ENCODE data around the gene TIPRL. TPM values are rescaled to one million over a fixed set of nuclear protein-coding genes. Genes with fewer than 3 reads are reported as not detected.

TIPRL gene
- total and polyA plus RNA-seq, 5 donors from 2014 or later: 25.0 to 61.3 (median 43.8) TPM

- H3K9me3 Mint-ChIP-seq: peaks cover 4 to 34% (median 18%) of the 10 kb centered on the region in 7 donors
Measured at GRCh38 chr1:168159979-168160378, 18.8 kb upstream of the TIPRL start.

DNA sequence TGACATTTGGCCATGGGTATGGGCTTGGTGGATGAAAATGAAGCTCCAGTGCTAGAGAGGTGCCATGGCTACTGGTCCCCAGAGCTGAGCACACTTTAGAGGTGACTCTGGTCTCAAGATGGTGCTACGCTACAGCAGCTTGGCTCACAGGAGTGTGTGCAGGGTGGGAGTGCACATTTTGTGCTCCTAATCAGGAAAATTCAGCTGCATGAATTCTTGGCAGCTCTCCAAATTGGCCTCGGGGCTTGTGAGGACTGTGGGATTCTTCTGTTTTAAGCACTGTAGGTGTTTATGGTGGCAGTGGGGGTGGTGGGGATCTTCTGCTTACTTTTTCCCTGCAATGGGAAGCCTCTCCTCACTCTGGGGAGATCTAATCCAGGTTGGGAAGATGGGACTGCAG lies 17.3 kb upstream of the TIPRL start:
- Mint-ChIP-seq H3K4me3 (no peak overlapping the region), H3K27me3 (peaks cover 19% of the 10 kb centered on the region), H3K36me3 (no peaks in the 10 kb centered on the region), H3K27ac (no peak overlapping the region), H3K9me3 (peaks cover 3 to 31% (median 18%) of the 10 kb centered on the region in 7 donors), H3K4me1 (no peaks in the 10 kb centered on the region)
- Histone ChIP-seq H3K4me1 (ENCODE audit: control insufficient read depth, insufficient read depth, low read length, poor library complexity, severe bottlenecking) (no peaks in the 10 kb centered on the region), H3K27ac (ENCODE audit: insufficient read depth, low read length, poor library complexity, severe bottlenecking) (no peak overlapping the region), H3K36me3 (ENCODE audit: control insufficient read depth, insufficient read depth, low read length) (no peaks in the 10 kb centered on the region), H3K4me3 (ENCODE audit: low read depth, low read length) (no peak overlapping the region), H3K9me3 (ENCODE audit: control insufficient read depth in 2 of 2, low read length in 2 of 2) (peaks cover 18 to 29% of the 10 kb centered on the region in 2 experiments), H3K27me3 (ENCODE audit: control insufficient read depth, insufficient read depth, low read length) (peaks cover 15% of the 10 kb centered on the region)
- ATAC-seq (ENCODE audit: low read depth in 2 of 2) (no peak), DNase-seq (no peak)

More at GRCh38 chr1:168159979-168160378, 18.8 kb upstream of the TIPRL start:
- Mint-ChIP-seq H3K27ac (no peak overlapping the region), H3K4me1 (no peaks in the 10 kb centered on the region), H3K27me3 (peaks cover 31% of the 10 kb centered on the region), H3K4me3 (no peak overlapping the region), H3K36me3 (no peaks in the 10 kb centered on the region)
- H3K27me3 ChIP-seq (ENCODE audit: control insufficient read depth, insufficient read depth, low read length): peaks cover 14% of the 10 kb centered on the region
- H3K4me3 ChIP-seq (ENCODE audit: low read depth, low read length): no peak overlapping the region
- H3K36me3 ChIP-seq (ENCODE audit: control insufficient read depth, insufficient read depth, low read length): no peaks in the 10 kb centered on the region
- no peak for DNase-seq
- ATAC-seq (ENCODE audit: low read depth in 2 of 2): no peak
- peaks cover 18 to 29% of the 10 kb centered on the region in 2 experiments for H3K9me3 ChIP-seq (ENCODE audit: control insufficient read depth in 2 of 2, low read length in 2 of 2)
- H3K27ac ChIP-seq (ENCODE audit: insufficient read depth, low read length, poor library complexity, severe bottlenecking): no peak overlapping the region
- H3K4me1 ChIP-seq (ENCODE audit: control insufficient read depth, insufficient read depth, low read length, poor library complexity, severe bottlenecking): no peaks in the 10 kb centered on the region

- ATAC-seq (ENCODE audit: low read depth in 2 of 2): no peak
Measured at GRCh38 chr1:168163670-168164069, 15.1 kb upstream of the TIPRL start.

DNA sequence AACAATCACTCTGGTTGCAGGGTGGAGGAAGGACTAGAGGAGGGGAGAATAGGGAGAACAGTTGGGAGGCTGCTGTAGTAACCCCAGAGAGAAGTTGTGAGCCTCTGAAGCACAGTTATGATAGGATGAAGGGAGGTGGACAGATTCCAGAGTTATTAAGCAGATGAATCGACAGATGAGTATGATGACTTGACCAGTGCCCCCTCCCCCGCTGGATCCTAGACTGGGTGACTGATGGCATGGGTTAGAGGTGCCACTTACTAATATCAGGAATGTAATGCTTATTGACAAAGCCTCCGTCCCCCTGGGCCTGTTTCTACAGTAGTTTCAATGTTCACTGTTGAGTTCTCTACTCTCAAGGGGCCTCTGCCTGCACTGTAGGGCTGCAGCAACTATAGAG lies 14.0 kb upstream of the TIPRL start:
- Mint-ChIP-seq H3K9me3 (peaks cover 0 to 14% (median 8%) of the 10 kb centered on the region in 7 donors), H3K27ac (no peak overlapping the region), H3K36me3 (no peaks in the 10 kb centered on the region), H3K27me3 (peaks cover 17% of the 10 kb centered on the region), H3K4me3 (no peak overlapping the region), H3K4me1 (no peaks in the 10 kb centered on the region)
- ATAC-seq (ENCODE audit: low read depth in 2 of 2): no peak
- peaks cover 12 to 14% of the 10 kb centered on the region in 2 experiments for H3K9me3 ChIP-seq (ENCODE audit: control insufficient read depth in 2 of 2, low read length in 2 of 2)
- H3K27ac ChIP-seq (ENCODE audit: insufficient read depth, low read length, poor library complexity, severe bottlenecking): no peak overlapping the region
- no peak for DNase-seq
- no peaks in the 10 kb centered on the region for H3K36me3 ChIP-seq (ENCODE audit: control insufficient read depth, insufficient read depth, low read length)
- H3K4me1 ChIP-seq (ENCODE audit: control insufficient read depth, insufficient read depth, low read length, poor library complexity, severe bottlenecking): no peaks in the 10 kb centered on the region
- peaks cover 7% of the 10 kb centered on the region for H3K27me3 ChIP-seq (ENCODE audit: control insufficient read depth, insufficient read depth, low read length)
- no peak overlapping the region for H3K4me3 ChIP-seq (ENCODE audit: low read depth, low read length)

More at GRCh38 chr1:168163670-168164069, 15.1 kb upstream of the TIPRL start:
- Mint-ChIP-seq H3K9me3 (peaks cover 2 to 18% (median 11%) of the 10 kb centered on the region in 7 donors), H3K27ac (no peak overlapping the region), H3K36me3 (no peaks in the 10 kb centered on the region), H3K27me3 (peaks cover 15% of the 10 kb centered on the region), H3K4me3 (no peak overlapping the region), H3K4me1 (no peaks in the 10 kb centered on the region)
- Histone ChIP-seq H3K27ac (ENCODE audit: insufficient read depth, low read length, poor library complexity, severe bottlenecking) (no peak overlapping the region), H3K9me3 (ENCODE audit: control insufficient read depth in 2 of 2, low read length in 2 of 2) (peaks cover 18% of the 10 kb centered on the region in 2 experiments), H3K27me3 (ENCODE audit: control insufficient read depth, insufficient read depth, low read length) (peaks cover 7% of the 10 kb centered on the region), H3K36me3 (ENCODE audit: control insufficient read depth, insufficient read depth, low read length) (no peaks in the 10 kb centered on the region), H3K4me1 (ENCODE audit: control insufficient read depth, insufficient read depth, low read length, poor library complexity, severe bottlenecking) (no peaks in the 10 kb centered on the region), H3K4me3 (ENCODE audit: low read depth, low read length) (no peak overlapping the region)
- no peak for DNase-seq

DNA sequence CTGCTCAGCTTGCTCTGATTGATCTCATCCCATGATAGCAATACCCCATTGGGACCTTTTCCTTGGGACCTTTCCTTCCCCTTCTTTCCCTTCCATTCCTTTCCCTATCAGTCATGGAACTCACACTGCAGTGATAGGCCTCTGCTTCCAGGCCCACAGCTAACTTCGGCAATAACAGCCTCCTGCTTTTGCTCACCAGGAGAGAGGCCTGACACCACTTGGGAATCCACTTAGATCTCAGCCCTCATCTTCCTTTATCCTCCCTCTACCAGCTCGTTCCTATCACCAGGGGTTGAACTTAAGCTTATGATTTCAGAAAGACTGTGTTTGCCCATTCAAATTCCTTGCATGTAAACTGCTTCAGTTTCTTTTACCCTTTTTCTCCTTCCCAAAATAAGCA lies 11.0 kb upstream of the TIPRL start:
- H3K9me3 ChIP-seq (ENCODE audit: control insufficient read depth in 2 of 2, low read length in 2 of 2): peaks cover 0 to 2% of the 10 kb centered on the region in 2 experiments
- Mint-ChIP-seq H3K27ac (no peak overlapping the region), H3K36me3 (no peaks in the 10 kb centered on the region), H3K4me1 (no peaks in the 10 kb centered on the region), H3K9me3 (peaks cover 0 to 6% (median 0%) of the 10 kb centered on the region in 7 donors), H3K4me3 (no peak overlapping the region), H3K27me3 (peaks cover 12% of the 10 kb centered on the region)
- DNase-seq: no peak
- H3K4me1 ChIP-seq (ENCODE audit: control insufficient read depth, insufficient read depth, low read length, poor library complexity, severe bottlenecking): no peaks in the 10 kb centered on the region
- no peak overlapping the region for H3K4me3 ChIP-seq (ENCODE audit: low read depth, low read length)
- ATAC-seq (ENCODE audit: low read depth in 2 of 2): no peak
- no peaks in the 10 kb centered on the region for H3K36me3 ChIP-seq (ENCODE audit: control insufficient read depth, insufficient read depth, low read length)
- H3K27ac ChIP-seq (ENCODE audit: insufficient read depth, low read length, poor library complexity, severe bottlenecking): no peak overlapping the region
- H3K27me3 ChIP-seq (ENCODE audit: control insufficient read depth, insufficient read depth, low read length): peaks cover 5% of the 10 kb centered on the region

- Mint-ChIP-seq H3K4me1 (no peaks in the 10 kb centered on the region), H3K36me3 (no peaks in the 10 kb centered on the region), H3K4me3 (peak overlapping the region in 1 of 4 donors; percentile 19), H3K27ac (no peak overlapping the region), H3K27me3 (peaks cover 21% of the 10 kb centered on the region), H3K9me3 (peaks cover 0 to 3% (median 0%) of the 10 kb centered on the region in 7 donors)
- no peak for ATAC-seq (ENCODE audit: low read depth in 2 of 2)
- no peaks in the 10 kb centered on the region for H3K4me1 ChIP-seq (ENCODE audit: control insufficient read depth, insufficient read depth, low read length, poor library complexity, severe bottlenecking)
- no peak overlapping the region for H3K4me3 ChIP-seq (ENCODE audit: low read depth, low read length)
- H3K27me3 ChIP-seq (ENCODE audit: control insufficient read depth, insufficient read depth, low read length): peaks cover 4% of the 10 kb centered on the region
- no peak for DNase-seq
- H3K36me3 ChIP-seq (ENCODE audit: control insufficient read depth, insufficient read depth, low read length): no peaks in the 10 kb centered on the region
- H3K27ac ChIP-seq (ENCODE audit: insufficient read depth, low read length, poor library complexity, severe bottlenecking): no peak overlapping the region
- no peaks in the 10 kb centered on the region for H3K9me3 ChIP-seq (ENCODE audit: control insufficient read depth in 2 of 2, low read length in 2 of 2)
Measured at GRCh38 chr1:168170564-168171508, 7.9 kb upstream of the TIPRL start.

DNA sequence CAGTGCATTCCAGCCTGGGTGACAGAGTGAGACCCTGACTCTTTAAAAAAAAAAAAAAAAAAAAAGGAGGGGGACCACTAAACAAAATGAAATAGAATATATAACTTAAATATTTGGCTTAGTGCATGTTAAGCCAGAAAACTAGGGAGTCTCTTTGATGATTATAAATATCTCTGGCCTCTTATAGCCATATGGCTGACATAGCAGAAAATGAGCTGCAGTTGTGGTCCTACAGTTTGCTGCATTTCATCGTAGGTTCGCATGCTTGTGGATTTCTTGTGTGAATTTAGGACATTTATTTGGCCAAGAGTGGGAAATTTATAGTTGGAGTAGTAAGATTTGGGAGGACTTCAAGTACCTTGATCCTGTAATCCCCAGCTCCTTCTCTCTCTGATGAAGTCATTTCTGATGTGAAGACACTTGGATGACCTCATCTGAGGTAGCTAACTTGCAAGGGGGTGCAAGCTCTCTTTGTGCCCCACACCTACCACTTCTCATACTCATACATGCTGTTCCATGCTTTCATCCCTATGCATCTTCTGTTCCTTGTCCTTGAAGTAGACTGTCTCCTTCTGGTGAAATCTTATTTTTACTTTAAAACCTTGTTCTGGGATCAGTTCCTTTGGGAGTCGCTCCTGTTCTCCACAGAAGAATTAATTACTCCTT lies 6.4 kb upstream of the TIPRL start:
- Histone ChIP-seq H3K36me3 (ENCODE audit: control insufficient read depth, insufficient read depth, low read length) (no peaks in the 10 kb centered on the region), H3K9me3 (ENCODE audit: control insufficient read depth in 2 of 2, low read length in 2 of 2) (no peaks in the 10 kb centered on the region), H3K27me3 (ENCODE audit: control insufficient read depth, insufficient read depth, low read length) (peaks cover 4% of the 10 kb centered on the region), H3K4me3 (ENCODE audit: low read depth, low read length) (no peak overlapping the region), H3K27ac (ENCODE audit: insufficient read depth, low read length, poor library complexity, severe bottlenecking) (no peak overlapping the region), H3K4me1 (ENCODE audit: control insufficient read depth, insufficient read depth, low read length, poor library complexity, severe bottlenecking) (no peaks in the 10 kb centered on the region)
- ATAC-seq (ENCODE audit: low read depth in 2 of 2) (no peak), DNase-seq (no peak)
- Mint-ChIP-seq H3K9me3 (peaks cover 0 to 3% (median 0%) of the 10 kb centered on the region in 7 donors), H3K27ac (no peak overlapping the region), H3K4me1 (no peaks in the 10 kb centered on the region), H3K4me3 (peak overlapping the region in 1 of 4 donors; percentile 52), H3K27me3 (peaks cover 21% of the 10 kb centered on the region), H3K36me3 (no peaks in the 10 kb centered on the region)

All from CD4-positive, CD25-positive, alpha-beta regulatory T cell (primary cell).